Measurements from ENCODE around the gene IGF1R. TPM values are rescaled to one million over a fixed set of nuclear protein-coding genes. Genes with fewer than 3 reads are reported as not detected.

Gene IGF1R
- total RNA-seq, 1 donor from 2014 or later = 145 TPM

GRCh38 chr15:98966091-98966787 lies 317.9 kb downstream of the IGF1R start:
- peaks cover 1% of the 10 kb centered on the region for H3K4me1 Mint-ChIP-seq (ENCODE audit: low read depth, unreplicated experiment)
- no peak overlapping the region for H3K4me3 Mint-ChIP-seq (ENCODE audit: unreplicated experiment)
- H3K27me3 Mint-ChIP-seq (ENCODE audit: unreplicated experiment) = no peaks in the 10 kb centered on the region
- no peak overlapping the region for H3K27ac Mint-ChIP-seq (ENCODE audit: unreplicated experiment)
- no peak for TF ChIP-seq CTCF (IDR thresholded peaks at IDR 0.05; ENCODE audit: partially characterized antibody, unreplicated experiment)
- peaks cover 21% of the 10 kb centered on the region for H3K36me3 Mint-ChIP-seq (ENCODE audit: unreplicated experiment)
- DNase-seq = no peak
- H3K9me3 Mint-ChIP-seq (ENCODE audit: unreplicated experiment) = peaks cover 6% of the 10 kb centered on the region

- Mint-ChIP-seq H3K27me3 (ENCODE audit: unreplicated experiment) (no peaks in the 10 kb centered on the region), H3K9me3 (ENCODE audit: unreplicated experiment) (peaks cover 6% of the 10 kb centered on the region), H3K4me1 (ENCODE audit: low read depth, unreplicated experiment) (peaks cover 1% of the 10 kb centered on the region), H3K36me3 (ENCODE audit: unreplicated experiment) (peaks cover 13% of the 10 kb centered on the region), H3K27ac (ENCODE audit: unreplicated experiment) (no peak overlapping the region), H3K4me3 (ENCODE audit: unreplicated experiment) (no peak overlapping the region)
- TF ChIP-seq CTCF (IDR thresholded peaks at IDR 0.05; ENCODE audit: partially characterized antibody, unreplicated experiment) = no peak
- no peak for DNase-seq
These were observed 318.8 kb downstream of the IGF1R start for GRCh38 chr15:98967096-98967495.

GRCh38 chr15:98967916-98968315 lies 319.6 kb downstream of the IGF1R start:
- Mint-ChIP-seq H3K9me3 (ENCODE audit: unreplicated experiment) (peaks cover 3% of the 10 kb centered on the region), H3K27me3 (ENCODE audit: unreplicated experiment) (no peaks in the 10 kb centered on the region), H3K4me3 (ENCODE audit: unreplicated experiment) (no peak overlapping the region), H3K36me3 (ENCODE audit: unreplicated experiment) (peaks cover 5% of the 10 kb centered on the region), H3K4me1 (ENCODE audit: low read depth, unreplicated experiment) (peaks cover 1% of the 10 kb centered on the region), H3K27ac (ENCODE audit: unreplicated experiment) (no peak overlapping the region)
- DNase-seq = no peak
- no peak for TF ChIP-seq CTCF (IDR thresholded peaks at IDR 0.05; ENCODE audit: partially characterized antibody, unreplicated experiment)

- Mint-ChIP-seq H3K27me3 (ENCODE audit: unreplicated experiment) (no peaks in the 10 kb centered on the region), H3K4me3 (ENCODE audit: unreplicated experiment) (no peak overlapping the region), H3K4me1 (ENCODE audit: low read depth, unreplicated experiment) (peaks cover 1% of the 10 kb centered on the region), H3K9me3 (ENCODE audit: unreplicated experiment) (no peaks in the 10 kb centered on the region), H3K36me3 (ENCODE audit: unreplicated experiment) (no peaks in the 10 kb centered on the region), H3K27ac (ENCODE audit: unreplicated experiment) (no peak overlapping the region)
- no peak for TF ChIP-seq CTCF (IDR thresholded peaks at IDR 0.05; ENCODE audit: partially characterized antibody, unreplicated experiment)
- no peak for DNase-seq
These were observed 320.2 kb downstream of the IGF1R start for GRCh38 chr15:98968576-98968975.

GRCh38 chr15:98969126-98969735 lies 320.9 kb downstream of the IGF1R start:
- Mint-ChIP-seq H3K4me1 (ENCODE audit: low read depth, unreplicated experiment) (peaks cover 1% of the 10 kb centered on the region), H3K36me3 (ENCODE audit: unreplicated experiment) (no peaks in the 10 kb centered on the region), H3K4me3 (ENCODE audit: unreplicated experiment) (no peak overlapping the region), H3K27me3 (ENCODE audit: unreplicated experiment) (no peaks in the 10 kb centered on the region), H3K27ac (ENCODE audit: unreplicated experiment) (no peak overlapping the region), H3K9me3 (ENCODE audit: unreplicated experiment) (peaks cover 2% of the 10 kb centered on the region)
- DNase-seq = no peak
- no peak for TF ChIP-seq CTCF (IDR thresholded peaks at IDR 0.05; ENCODE audit: partially characterized antibody, unreplicated experiment)

All from glutamatergic neuron (in vitro differentiated cells).